ENCODE results near the gene PRRG3. TPM values are rescaled to one million over a fixed set of nuclear protein-coding genes. Genes with fewer than 3 reads are reported as not detected.
A peak's percentile ranks its signal among the peaks of the same experiment; 100 is the strongest.

PRRG3 gene
- total and polyA plus RNA-seq, 4 donors: 0.11 to 5.6 (median 1.5) TPM

- Histone ChIP-seq H3K4me3 (no peak overlapping the region), H3K27ac (ENCODE audit: low read depth in 1 of 2, low read length in 1 of 2) (no peak overlapping the region), H3K4me1 (ENCODE audit: control insufficient read depth in 5 of 5, insufficient read depth in 5 of 5, low read length in 5 of 5) (peaks cover 0 to 4% (median 0%) of the 10 kb centered on the region in 5 donors), H3K36me3 (ENCODE audit: control insufficient read depth in 4 of 4, insufficient read depth in 4 of 4, low read length in 4 of 4) (no peaks in the 10 kb centered on the region), H3K27me3 (ENCODE audit: control insufficient read depth in 3 of 3, insufficient read depth in 3 of 3, low read length in 2 of 3) (peaks cover 0 to 9% (median 4%) of the 10 kb centered on the region in 3 donors), H3K9me3 (ENCODE audit: control insufficient read depth in 4 of 4, insufficient read depth in 3 of 4, low read length in 3 of 4) (peaks cover 0 to 2% (median 0%) of the 10 kb centered on the region in 4 donors), H3K9ac (ENCODE audit: insufficient read depth in 1 of 2, low read length in 2 of 2) (no peak overlapping the region)
- DNase-seq (peak in 1 of 3 donors; percentile 3), ATAC-seq (ENCODE audit: insufficient read depth, low FRiP score) (no peak)
- TF ChIP-seq CTCF (IDR thresholded peaks at IDR 0.05; ENCODE audit: control extremely low read depth, extremely low read depth): no peak
- WGBS, 2 donors: 74 to 100% methylated on average over 4 of the region's 4 CpGs
Observed at GRCh38 chrX:151729056-151729725, 33.9 kb downstream of the PRRG3 start.

GRCh38 chrX:151734446-151734845 is 39.2 kb downstream of the PRRG3 start, which contains the start of gene CNGA2:
Gene CNGA2 (plus strand): TSS chrX:151734746. CDS start chrX:151738484, 3,738 bp downstream.
- H3K4me1 ChIP-seq (ENCODE audit: control insufficient read depth in 5 of 5, insufficient read depth in 5 of 5, low read length in 5 of 5): no peaks in the 10 kb centered on the region
- peaks cover 0 to 9% (median 0%) of the 10 kb centered on the region in 3 donors for H3K27me3 ChIP-seq (ENCODE audit: control insufficient read depth in 3 of 3, insufficient read depth in 3 of 3, low read length in 2 of 3)
- no peak for TF ChIP-seq CTCF (IDR thresholded peaks at IDR 0.05; ENCODE audit: control extremely low read depth, extremely low read depth)
- 64 to 89% methylated on average over 4 of the region's 4 CpGs for WGBS, 2 donors
- no peak within 1 kb of the TSS for H3K9ac ChIP-seq (ENCODE audit: insufficient read depth in 1 of 2, low read length in 2 of 2)
- no peak within 1 kb of the TSS for H3K4me3 ChIP-seq
- DNase-seq (peak in 1 of 3 donors; percentile 5), ATAC-seq (ENCODE audit: insufficient read depth, low FRiP score) (no peak)
- peaks cover 0 to 7% (median 0%) of the 10 kb centered on the region in 4 donors for H3K9me3 ChIP-seq (ENCODE audit: control insufficient read depth in 4 of 4, insufficient read depth in 3 of 4, low read length in 3 of 4)
- no peak within 1 kb of the TSS for H3K27ac ChIP-seq (ENCODE audit: low read depth in 1 of 2, low read length in 1 of 2)
- no peaks in the 10 kb centered on the region for H3K36me3 ChIP-seq (ENCODE audit: control insufficient read depth in 4 of 4, insufficient read depth in 4 of 4, low read length in 4 of 4)

GRCh38 chrX:151735219-151735618 is 40.0 kb downstream of the PRRG3 start:
- H3K9ac ChIP-seq (ENCODE audit: insufficient read depth in 1 of 2, low read length in 2 of 2): no peak overlapping the region
- H3K4me1 ChIP-seq (ENCODE audit: control insufficient read depth in 5 of 5, insufficient read depth in 5 of 5, low read length in 5 of 5): no peaks in the 10 kb centered on the region
- DNase-seq (no peak), ATAC-seq (ENCODE audit: insufficient read depth, low FRiP score) (no peak)
- H3K27me3 ChIP-seq (ENCODE audit: control insufficient read depth in 3 of 3, insufficient read depth in 3 of 3, low read length in 2 of 3): peaks cover 0 to 9% (median 0%) of the 10 kb centered on the region in 3 donors
- H3K36me3 ChIP-seq (ENCODE audit: control insufficient read depth in 4 of 4, insufficient read depth in 4 of 4, low read length in 4 of 4): no peaks in the 10 kb centered on the region
- WGBS, 2 donors: 58 to 85% methylated on average over 2 of the region's 2 CpGs
- no peak for TF ChIP-seq CTCF (IDR thresholded peaks at IDR 0.05; ENCODE audit: control extremely low read depth, extremely low read depth)
- H3K9me3 ChIP-seq (ENCODE audit: control insufficient read depth in 4 of 4, insufficient read depth in 3 of 4, low read length in 3 of 4): peaks cover 0 to 7% (median 0%) of the 10 kb centered on the region in 4 donors
- no peak overlapping the region for H3K27ac ChIP-seq (ENCODE audit: low read depth in 1 of 2, low read length in 1 of 2)
- H3K4me3 ChIP-seq: no peak overlapping the region

Data from lung (tissue), 12 donors.